OCI-LY7 (cell line): ENCODE data around the gene EBF3. TPM values are rescaled to one million over a fixed set of nuclear protein-coding genes. Genes with fewer than 3 reads are reported as not detected.

ENCODE experiments used
- BruUV-seq: library from RNA; stranded (reverse); fragments of 400-500 nt; replicated peaks from 2 replicates; lab custom pipeline; 2021; lab: Mats Ljungman, UMichigan
- CTCF ChIA-PET: fragments of 300-600 bp; sonication (Branson Sonifier 250); formaldehyde crosslinking; loops from one replicate; lab custom pipeline; 2022; ENCODE audit warnings: antibody characterized with exemption; ENCODE audit not compliant: unreplicated experiment; lab: Charles Lee
- POLR2A ChIA-PET: fragments of 300-600 bp; sonication (Branson Sonifier 250); formaldehyde crosslinking; loops from one replicate; lab custom pipeline; 2022; ENCODE audit warnings: antibody characterized with exemption; lab: Charles Lee
- DNase-seq: peaks from one replicate; pipeline ENCODE4 v3.0.0-alpha.2; 2015; ENCODE audit warnings: low spot score
- H2AFZ ChIP-seq: fragments of 200-600 bp; sonication (generic), shearing (Covaris generic); 2 replicates; pipeline ENCODE4 v1.6.1; 2014; ENCODE audit warnings: mild to moderate bottlenecking, antibody characterized with exemption, low read length, moderate library complexity
- H3K27ac ChIP-seq: fragments of 200-600 bp; sonication (generic); 2 replicates; pipeline ENCODE4 v1.5.1; 2014; ENCODE audit warnings: mixed run types, low read depth, mild to moderate bottlenecking, moderate library complexity, low read length, inconsistent platforms; ENCODE audit not compliant: poor library complexity, severe bottlenecking
- H3K36me3 ChIP-seq: fragments of 200-600 bp; sonication (generic); 2 replicates; pipeline ENCODE4 v1.6.1; 2014; ENCODE audit warnings: mild to moderate bottlenecking, antibody characterized with exemption, low read length, moderate library complexity, mixed read lengths; ENCODE audit not compliant: insufficient read depth
- H3K4me1 ChIP-seq: fragments of 200-600 bp; sonication (generic); 2 replicates; pipeline ENCODE4 v1.5.1; 2014; ENCODE audit warnings: mild to moderate bottlenecking, low read length; ENCODE audit not compliant: insufficient read depth, poor library complexity, severe bottlenecking
- H3K4me2 ChIP-seq: fragments of 200-600 bp; sonication (generic); 2 replicates; pipeline ENCODE4 v1.6.1; 2014; ENCODE audit warnings: mild to moderate bottlenecking, low read length
- H3K4me3 ChIP-seq: fragments of 200-600 bp; sonication (generic); 2 replicates; pipeline ENCODE4 v1.5.1; 2014; ENCODE audit warnings: mild to moderate bottlenecking, low read depth, low read length; ENCODE audit not compliant: poor library complexity, severe bottlenecking
- H3K79me2 ChIP-seq: fragments of 200-600 bp; sonication (generic); 2 replicates; pipeline ENCODE4 v1.6.1; 2016; ENCODE audit warnings: low read depth, mild to moderate bottlenecking, low read length, moderate library complexity, mixed read lengths; ENCODE audit not compliant: insufficient read depth
- H3K9me2 ChIP-seq: fragments of 200-600 bp; sonication (generic); 2 replicates; pipeline ENCODE4 v1.6.1; 2016; ENCODE audit warnings: mild to moderate bottlenecking, low read length, mixed read lengths; ENCODE audit not compliant: insufficient read depth
- H3K9me3 ChIP-seq: fragments of 200-600 bp; sonication (generic); 2 replicates; pipeline ENCODE4 v1.6.1; 2014; ENCODE audit warnings: mild to moderate bottlenecking, mixed run types, low read length, mixed read lengths
- H4K20me1 ChIP-seq: fragments of 200-600 bp; sonication (generic); 2 replicates; pipeline ENCODE4 v1.6.1; 2014; ENCODE audit warnings: mild to moderate bottlenecking, antibody characterized with exemption, low read length, moderate library complexity, mixed read lengths; ENCODE audit not compliant: insufficient read depth
- EZH2phosphoT487 ChIP-seq: fragments of 200-600 bp; sonication (generic); IDR thresholded peaks from 2 replicates; pipeline ENCODE4 v1.6.1; 2018; ENCODE audit warnings: low read depth, borderline replicate concordance, mild to moderate bottlenecking, mixed run types, antibody characterized with exemption, low read length, moderate library complexity, mixed read lengths
- intact Hi-C: fragments of 100-400 bp; cut with micrococcal nuclease; formaldehyde crosslinking; loops from one replicate; pipeline ENCODE4 v1.10.0; 2022; ENCODE audit not compliant: unreplicated experiment
- total RNA-seq, 2 experiments: library from RNA; depleted of rRNA in 1 of 2; stranded (reverse); fragments of >200 nt in 1 of 2; shearing (Covaris generic) in 1 of 2; gene quantifications; 2 replicates each; pipeline ENCODE4 v1.2.3, GENCODE V29; 2014 to 2022
- TF ChIP-seq, protein P1 (sequence below): fragments of 200-600 bp; sonication (generic); conservative IDR thresholded peaks from 2 replicates; pipeline ENCODE4 v1.5.1; 2014; ENCODE audit warnings: mild to moderate bottlenecking, antibody characterized with exemption, low read length, moderate library complexity, mixed read lengths

The EBF3 gene
- total RNA-seq, 2 experiments from 2014 or later, result not detected

DNA sequence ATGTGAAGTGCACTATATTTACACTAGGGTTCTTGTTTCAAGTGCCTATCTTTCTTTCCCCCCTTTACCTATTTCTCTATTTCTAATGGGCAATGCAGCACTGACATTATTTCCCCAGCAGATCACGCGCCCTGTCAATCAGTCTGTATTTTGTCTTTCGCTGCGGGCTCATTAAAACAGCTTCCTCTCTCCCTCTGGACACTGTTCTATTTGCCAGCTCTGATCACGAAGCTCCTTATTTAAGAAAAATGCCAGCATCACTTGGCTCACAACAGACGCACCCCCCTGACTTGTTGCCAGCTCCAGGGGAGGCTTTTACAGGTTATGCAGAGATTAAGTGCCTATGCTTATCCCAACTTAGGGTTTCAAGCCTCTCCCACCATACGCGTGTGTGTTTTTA is 78.5 kb downstream of the EBF3 start:
- H3K4me3 ChIP-seq, result no peak overlapping the region
- no TSS peak for BruUV-seq

GRCh38 chr10:129884398-129885078 is 79.5 kb downstream of the EBF3 start:
- Histone ChIP-seq H3K79me2 (no peaks in the 10 kb centered on the region), H3K9me2 (no peaks in the 10 kb centered on the region), H3K4me3 (no peak overlapping the region), H3K4me2 (no peak overlapping the region), H3K9me3 (no peaks in the 10 kb centered on the region), H4K20me1 (no peaks in the 10 kb centered on the region), H3K4me1 (no peaks in the 10 kb centered on the region), H3K36me3 (no peaks in the 10 kb centered on the region), H2AFZ (no peak overlapping the region), H3K27ac (no peak overlapping the region)
- intact Hi-C loops, result no loop called here
- no peak for DNase-seq
- no peak for TF ChIP-seq EZH2phosphoT487
- TF ChIP-seq, protein P1, sequence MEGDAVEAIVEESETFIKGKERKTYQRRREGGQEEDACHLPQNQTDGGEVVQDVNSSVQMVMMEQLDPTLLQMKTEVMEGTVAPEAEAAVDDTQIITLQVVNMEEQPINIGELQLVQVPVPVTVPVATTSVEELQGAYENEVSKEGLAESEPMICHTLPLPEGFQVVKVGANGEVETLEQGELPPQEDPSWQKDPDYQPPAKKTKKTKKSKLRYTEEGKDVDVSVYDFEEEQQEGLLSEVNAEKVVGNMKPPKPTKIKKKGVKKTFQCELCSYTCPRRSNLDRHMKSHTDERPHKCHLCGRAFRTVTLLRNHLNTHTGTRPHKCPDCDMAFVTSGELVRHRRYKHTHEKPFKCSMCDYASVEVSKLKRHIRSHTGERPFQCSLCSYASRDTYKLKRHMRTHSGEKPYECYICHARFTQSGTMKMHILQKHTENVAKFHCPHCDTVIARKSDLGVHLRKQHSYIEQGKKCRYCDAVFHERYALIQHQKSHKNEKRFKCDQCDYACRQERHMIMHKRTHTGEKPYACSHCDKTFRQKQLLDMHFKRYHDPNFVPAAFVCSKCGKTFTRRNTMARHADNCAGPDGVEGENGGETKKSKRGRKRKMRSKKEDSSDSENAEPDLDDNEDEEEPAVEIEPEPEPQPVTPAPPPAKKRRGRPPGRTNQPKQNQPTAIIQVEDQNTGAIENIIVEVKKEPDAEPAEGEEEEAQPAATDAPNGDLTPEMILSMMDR, result no peak
- CTCF ChIA-PET, result no interaction called here
- BruUV-seq, result no TSS peak
- POLR2A ChIA-PET, result interaction anchor here (0.7 kb wide), 1 partner anchor 1047 kb away, joined by 3 read pairs; no protein-coding TSS in a partner anchor

More for the DNA sequence above, 78.5 kb downstream of the EBF3 start:
- H3K27ac ChIP-seq, result no peak overlapping the region
- TF ChIP-seq, protein P1, result no peak
- no peak for TF ChIP-seq EZH2phosphoT487
- H3K9me2 ChIP-seq, result no peaks in the 10 kb centered on the region
- ChIA-PET POLR2A (no interaction called here), CTCF (no interaction called here)
- H3K36me3 ChIP-seq, result no peaks in the 10 kb centered on the region
- no peak overlapping the region for H3K4me2 ChIP-seq
- H3K9me3 ChIP-seq, result no peaks in the 10 kb centered on the region
- H2AFZ ChIP-seq, result no peak overlapping the region
- intact Hi-C loops, result no loop called here
- H3K79me2 ChIP-seq, result no peaks in the 10 kb centered on the region
- H4K20me1 ChIP-seq, result no peaks in the 10 kb centered on the region
- DNase-seq, result no peak
- H3K4me1 ChIP-seq, result no peaks in the 10 kb centered on the region

DNA sequence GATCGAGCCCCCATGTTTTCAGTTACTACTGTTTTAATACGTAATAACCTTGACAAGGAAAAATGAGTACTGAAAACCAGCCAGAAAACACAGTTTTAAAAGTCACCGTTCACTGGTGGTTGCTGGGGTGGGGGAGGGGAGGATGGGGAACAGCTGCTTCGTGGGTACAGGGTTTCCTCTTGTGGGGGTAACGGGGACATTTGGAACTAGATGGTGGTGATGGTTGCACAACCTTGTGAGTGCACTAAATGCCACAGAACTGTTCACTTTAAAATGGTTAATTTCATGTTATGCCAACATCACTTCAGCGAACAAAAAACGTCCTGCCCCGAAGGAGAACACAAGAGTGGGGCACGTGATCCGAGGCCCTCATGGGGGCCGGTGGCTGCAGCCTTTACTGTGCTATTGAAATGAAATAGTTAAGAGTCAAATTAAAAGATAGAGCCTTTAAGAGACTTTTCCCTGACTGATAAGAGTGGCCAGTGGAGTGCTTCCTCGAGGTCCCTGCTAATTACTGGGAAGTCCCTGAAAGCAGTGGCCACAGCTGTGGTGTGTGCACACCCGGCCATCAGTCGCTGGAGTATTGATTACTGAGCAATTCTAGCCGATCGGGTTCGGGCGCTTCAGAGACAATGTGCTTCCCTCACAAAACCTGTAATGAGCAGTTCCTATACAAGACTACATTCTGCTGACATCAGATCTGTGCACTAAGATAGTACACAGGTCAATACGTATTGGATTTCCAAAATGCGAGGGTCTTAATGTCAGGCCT is 80.3 kb downstream of the EBF3 start:
- ChIA-PET CTCF (no interaction called here), POLR2A (interaction anchor here (0.7 kb wide), 1 partner anchor 1046 kb away, joined by 3 read pairs; no protein-coding TSS in a partner anchor)
- Histone ChIP-seq H4K20me1 (no peaks in the 10 kb centered on the region), H3K36me3 (no peaks in the 10 kb centered on the region), H3K9me3 (no peaks in the 10 kb centered on the region), H3K4me3 (no peak overlapping the region), H3K4me1 (no peaks in the 10 kb centered on the region), H3K9me2 (no peaks in the 10 kb centered on the region), H3K79me2 (no peaks in the 10 kb centered on the region), H3K27ac (no peak overlapping the region), H2AFZ (no peak overlapping the region), H3K4me2 (no peak overlapping the region)
- TF ChIP-seq, protein P1, result no peak
- no peak for TF ChIP-seq EZH2phosphoT487
- no TSS peak for BruUV-seq
- intact Hi-C loops, result no loop called here
- no peak for DNase-seq
